ENCODE results near the gene RIN1.

GRCh38 chr11:66369073-66369894 is 33.0 kb upstream of the RIN1 start:
- TF ChIP-seq, protein P1, sequence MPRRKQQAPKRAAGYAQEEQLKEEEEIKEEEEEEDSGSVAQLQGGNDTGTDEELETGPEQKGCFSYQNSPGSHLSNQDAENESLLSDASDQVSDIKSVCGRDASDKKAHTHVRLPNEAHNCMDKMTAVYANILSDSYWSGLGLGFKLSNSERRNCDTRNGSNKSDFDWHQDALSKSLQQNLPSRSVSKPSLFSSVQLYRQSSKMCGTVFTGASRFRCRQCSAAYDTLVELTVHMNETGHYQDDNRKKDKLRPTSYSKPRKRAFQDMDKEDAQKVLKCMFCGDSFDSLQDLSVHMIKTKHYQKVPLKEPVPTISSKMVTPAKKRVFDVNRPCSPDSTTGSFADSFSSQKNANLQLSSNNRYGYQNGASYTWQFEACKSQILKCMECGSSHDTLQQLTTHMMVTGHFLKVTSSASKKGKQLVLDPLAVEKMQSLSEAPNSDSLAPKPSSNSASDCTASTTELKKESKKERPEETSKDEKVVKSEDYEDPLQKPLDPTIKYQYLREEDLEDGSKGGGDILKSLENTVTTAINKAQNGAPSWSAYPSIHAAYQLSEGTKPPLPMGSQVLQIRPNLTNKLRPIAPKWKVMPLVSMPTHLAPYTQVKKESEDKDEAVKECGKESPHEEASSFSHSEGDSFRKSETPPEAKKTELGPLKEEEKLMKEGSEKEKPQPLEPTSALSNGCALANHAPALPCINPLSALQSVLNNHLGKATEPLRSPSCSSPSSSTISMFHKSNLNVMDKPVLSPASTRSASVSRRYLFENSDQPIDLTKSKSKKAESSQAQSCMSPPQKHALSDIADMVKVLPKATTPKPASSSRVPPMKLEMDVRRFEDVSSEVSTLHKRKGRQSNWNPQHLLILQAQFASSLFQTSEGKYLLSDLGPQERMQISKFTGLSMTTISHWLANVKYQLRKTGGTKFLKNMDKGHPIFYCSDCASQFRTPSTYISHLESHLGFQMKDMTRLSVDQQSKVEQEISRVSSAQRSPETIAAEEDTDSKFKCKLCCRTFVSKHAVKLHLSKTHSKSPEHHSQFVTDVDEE (CRISPR knock-in tag; IDR thresholded peaks at IDR 0.05): no peak
- TF ChIP-seq PATZ1 (CRISPR knock-in tag; IDR thresholded peaks at IDR 0.05; ENCODE audit: borderline replicate concordance): no peak
- TF ChIP-seq RARB (CRISPR knock-in tag; IDR thresholded peaks at IDR 0.05): no peak
- TF ChIP-seq ZFP3 (CRISPR knock-in tag; IDR thresholded peaks at IDR 0.05): no peak
- no peak for TF ChIP-seq CSRNP3 (CRISPR knock-in tag; IDR thresholded peaks at IDR 0.05)
- TF ChIP-seq ESRRG (CRISPR knock-in tag; IDR thresholded peaks at IDR 0.05): no peak
- no peak for TF ChIP-seq PPARA (CRISPR knock-in tag; IDR thresholded peaks at IDR 0.05; ENCODE audit: borderline replicate concordance)
- no peak for TF ChIP-seq OSR1 (CRISPR knock-in tag; IDR thresholded peaks at IDR 0.05)
- no peak for TF ChIP-seq GLIS3 (CRISPR knock-in tag; IDR thresholded peaks at IDR 0.05)

Measured in SK-N-SH treated with all-trans-retinoic acid at 6 μM for 48 hours (cell line).